GM18951 (cell line): Measurements from ENCODE around the gene TAT.
"Not testable (repeated sequence)": the region's sequence is repeated elsewhere in the genome, so short reads cannot be mapped to it uniquely, and the experiment has no call there.

Source experiments
- POLR2A ChIP-seq: IDR thresholded peaks from 4 replicates; pipeline ENCODE4 v1.6.1; 2011; ENCODE audit warnings: mild to moderate bottlenecking; ENCODE audit not compliant: insufficient read length, insufficient read depth; ENCODE audit errors: extremely low read depth
- in situ Hi-C: fragments of 300-500 bp; cut with MboI; formaldehyde crosslinking; loops from one replicate; pipeline ENCODE4 v1.12.0; 2022; ENCODE audit warnings: low sequenced_read_pairs, mixed read lengths, inconsistent platforms; ENCODE audit not compliant: unreplicated experiment

TAT gene

DNA sequence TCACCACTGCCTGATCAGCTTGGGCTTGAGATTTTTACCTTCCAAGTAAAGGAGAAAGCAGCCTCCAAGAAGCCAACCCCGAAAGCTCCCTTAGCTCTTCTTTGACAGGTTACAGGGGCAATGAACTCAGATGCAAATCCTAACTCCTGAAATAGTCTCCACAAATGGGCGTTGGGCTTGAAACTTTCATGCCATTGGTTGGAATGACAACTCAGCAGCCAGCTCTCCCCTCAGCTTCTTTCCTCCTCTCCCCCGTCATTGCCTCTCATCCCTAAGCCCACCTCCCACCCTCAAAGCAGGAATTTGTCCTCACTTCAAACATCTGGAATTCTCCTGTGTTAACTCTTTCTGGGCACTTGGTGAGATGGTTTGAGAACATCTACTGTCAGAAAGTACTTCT is at the start of gene TAT:
Gene TAT (minus strand): TSS at position 122 of the 400 bp plus-strand sequence. CDS start 677 bp downstream, outside the sequence.
- TF ChIP-seq POLR2A, result no peak
- in situ Hi-C loops, result no loop called here

DNA sequence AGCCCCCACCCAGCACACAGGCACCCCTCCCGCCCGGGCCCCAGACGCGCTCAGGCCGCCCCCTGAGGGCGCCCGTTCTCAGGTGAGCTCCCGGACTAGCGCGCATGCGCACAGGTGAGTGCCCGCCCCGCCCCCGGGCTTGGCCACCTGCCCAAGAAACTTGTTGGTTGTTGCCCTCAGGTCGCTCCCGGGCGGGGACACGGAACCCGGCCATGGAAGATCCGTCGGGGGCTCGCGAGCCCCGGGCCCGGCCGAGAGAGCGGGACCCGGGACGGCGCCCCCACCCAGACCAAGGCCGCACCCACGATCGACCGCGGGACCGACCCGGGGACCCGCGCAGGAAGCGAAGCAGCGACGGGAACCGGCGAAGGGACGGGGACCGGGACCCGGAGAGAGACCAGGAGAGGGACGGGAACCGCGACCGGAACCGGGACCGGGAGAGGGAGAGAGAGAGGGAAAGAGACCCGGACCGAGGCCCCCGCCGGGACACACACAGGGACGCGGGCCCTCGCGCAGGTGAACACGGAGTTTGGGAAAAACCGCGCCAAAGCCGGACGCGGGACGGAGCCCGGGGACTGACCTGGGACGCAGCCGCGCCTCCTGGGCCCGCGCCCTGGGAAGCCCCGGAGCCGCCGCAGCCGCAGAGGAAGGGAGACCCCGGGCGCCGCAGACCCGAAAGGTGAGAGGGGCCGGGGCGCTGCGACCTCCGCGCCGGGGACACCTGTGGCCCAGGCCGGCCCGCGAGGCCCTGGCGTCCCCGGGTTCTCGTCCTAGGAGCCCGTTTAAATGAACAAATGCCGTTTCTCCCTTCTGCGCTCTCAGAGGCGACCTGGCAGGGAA is 49.3 kb upstream of the TAT start, which contains the start of gene MARVELD3:
Gene MARVELD3 (plus strand): TSS at position 167 of the 840 bp plus-strand sequence. CDS start 46 bp downstream, at position 213.
- in situ Hi-C loops, result no loop called here
- no peak for TF ChIP-seq POLR2A

DNA sequence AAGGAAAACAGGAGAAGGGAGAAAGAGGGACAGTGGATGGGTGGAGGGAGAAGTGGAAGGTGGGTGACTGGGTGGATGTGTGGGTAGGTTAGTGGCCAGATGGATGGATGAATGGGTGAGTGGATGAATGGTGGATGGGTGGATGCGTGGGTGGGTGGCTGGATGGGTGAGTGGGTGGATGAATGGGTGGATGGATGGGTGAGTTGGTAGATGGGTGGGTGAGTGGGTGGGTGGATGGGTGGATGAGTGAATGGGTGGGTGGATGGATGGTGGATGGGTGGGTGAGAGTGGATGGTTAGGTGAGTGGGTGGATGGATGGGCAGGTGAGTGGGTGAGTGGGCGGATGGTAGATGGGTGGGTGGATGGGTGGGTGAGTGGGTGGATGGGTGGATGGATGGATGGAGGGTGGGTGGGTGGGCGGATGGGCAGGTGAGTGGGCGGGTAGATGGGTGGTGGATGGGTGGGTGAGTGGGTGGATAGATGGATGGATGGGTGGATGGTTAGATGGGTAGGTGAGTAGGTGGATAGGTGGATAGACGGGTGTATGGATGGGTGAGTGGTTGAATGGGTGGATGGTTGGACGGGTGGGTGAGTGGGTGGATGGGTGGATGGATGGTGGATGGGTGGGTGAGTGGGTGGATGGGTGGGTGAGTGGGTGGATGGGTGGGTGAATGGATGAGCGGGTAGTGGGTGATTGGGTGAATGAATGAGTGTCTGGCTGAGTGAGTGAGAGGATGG is 48.4 kb upstream of the TAT start:
- in situ Hi-C loops, result no loop called here
- no peak for TF ChIP-seq POLR2A

DNA sequence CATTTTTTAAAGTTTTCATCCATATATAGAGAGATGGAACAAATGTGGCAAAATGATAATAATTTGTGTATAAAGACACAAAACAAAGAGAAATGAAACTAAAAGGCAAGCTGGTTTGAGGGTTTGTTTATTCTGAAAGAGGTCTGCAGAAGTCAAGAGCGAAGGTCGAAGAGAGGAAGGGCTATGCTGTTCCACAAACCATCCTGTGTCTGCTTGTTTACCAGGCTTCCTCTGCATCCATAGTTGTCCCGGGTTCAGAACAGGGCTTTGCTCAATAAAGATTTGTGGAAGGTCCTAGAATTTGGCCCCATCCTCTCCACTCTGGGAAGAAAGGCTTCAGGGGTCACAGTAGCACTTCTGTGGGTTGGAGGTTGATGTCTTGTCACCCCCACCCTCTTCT is 46.7 kb upstream of the TAT start:
- in situ Hi-C loops, result loop anchor here (25.0 kb wide), 1 partner anchor 211 kb away; no protein-coding TSS in a partner anchor
- no peak for TF ChIP-seq POLR2A

DNA sequence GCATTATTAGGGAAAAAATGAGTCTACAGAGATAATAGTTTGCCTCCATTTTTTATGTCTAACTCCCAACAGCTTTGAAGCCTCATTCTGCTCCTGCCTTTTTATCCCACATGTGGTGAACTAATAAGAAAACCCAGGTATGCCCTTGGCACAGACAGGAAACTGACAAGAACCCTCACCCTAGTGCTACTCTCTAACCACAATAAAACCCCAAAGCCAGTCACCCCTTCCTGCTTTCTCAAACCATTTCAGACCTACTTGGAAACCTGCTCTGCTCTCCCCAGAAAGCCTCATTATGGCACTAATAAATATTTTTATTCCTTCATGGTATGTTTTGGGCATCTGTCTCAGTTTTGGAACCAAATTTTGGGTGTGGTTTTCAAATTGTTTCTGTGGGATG is 45.2 kb upstream of the TAT start:
- TF ChIP-seq POLR2A, result no peak
- in situ Hi-C loops, result loop anchor here (25.0 kb wide), 1 partner anchor 210 kb away; no protein-coding TSS in a partner anchor

DNA sequence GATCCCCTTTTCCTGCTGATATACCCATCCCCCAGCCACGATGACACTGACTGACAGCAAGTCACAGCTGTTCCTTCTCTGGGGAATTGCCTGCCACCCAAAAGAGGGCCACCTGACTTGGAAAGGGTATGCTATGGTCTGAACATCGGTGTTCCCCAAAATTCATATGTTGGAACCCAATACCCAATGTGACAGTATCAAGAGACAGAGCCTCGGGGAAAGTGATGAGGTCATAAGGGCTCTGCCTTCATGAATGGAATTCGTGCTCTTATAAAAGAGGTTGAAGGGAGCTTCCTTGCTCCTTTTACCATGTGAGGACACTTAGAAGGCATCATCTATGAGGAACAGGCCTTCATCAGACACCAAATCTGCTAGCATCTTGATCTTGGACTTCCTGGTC is 41.5 kb upstream of the TAT start:
- TF ChIP-seq POLR2A, result no peak
- in situ Hi-C loops, result loop anchor here (25.0 kb wide), 1 partner anchor 206 kb away; no protein-coding TSS in a partner anchor

DNA sequence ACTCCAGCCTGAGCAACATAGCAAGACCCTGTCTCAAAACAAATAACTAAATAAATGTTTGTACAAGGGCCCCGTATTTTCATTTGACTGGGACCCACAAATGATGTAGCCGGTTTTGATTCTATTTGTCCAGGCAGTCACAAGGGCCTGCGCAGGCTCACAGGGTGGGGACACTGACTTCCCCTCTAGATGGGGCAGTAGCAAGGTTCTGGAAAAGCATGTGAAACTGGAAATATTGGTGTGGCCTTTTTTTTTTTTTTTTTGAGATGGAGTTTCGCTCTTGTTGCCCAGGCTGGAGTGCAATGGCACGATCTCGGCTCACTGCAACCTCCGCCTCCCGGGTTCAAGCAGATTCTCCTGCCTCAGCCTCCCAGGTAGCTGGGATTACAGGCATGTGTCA is 38.1 kb upstream of the TAT start:
- in situ Hi-C loops, result loop anchor here (25.0 kb wide), 1 partner anchor 203 kb away; no protein-coding TSS in a partner anchor

DNA sequence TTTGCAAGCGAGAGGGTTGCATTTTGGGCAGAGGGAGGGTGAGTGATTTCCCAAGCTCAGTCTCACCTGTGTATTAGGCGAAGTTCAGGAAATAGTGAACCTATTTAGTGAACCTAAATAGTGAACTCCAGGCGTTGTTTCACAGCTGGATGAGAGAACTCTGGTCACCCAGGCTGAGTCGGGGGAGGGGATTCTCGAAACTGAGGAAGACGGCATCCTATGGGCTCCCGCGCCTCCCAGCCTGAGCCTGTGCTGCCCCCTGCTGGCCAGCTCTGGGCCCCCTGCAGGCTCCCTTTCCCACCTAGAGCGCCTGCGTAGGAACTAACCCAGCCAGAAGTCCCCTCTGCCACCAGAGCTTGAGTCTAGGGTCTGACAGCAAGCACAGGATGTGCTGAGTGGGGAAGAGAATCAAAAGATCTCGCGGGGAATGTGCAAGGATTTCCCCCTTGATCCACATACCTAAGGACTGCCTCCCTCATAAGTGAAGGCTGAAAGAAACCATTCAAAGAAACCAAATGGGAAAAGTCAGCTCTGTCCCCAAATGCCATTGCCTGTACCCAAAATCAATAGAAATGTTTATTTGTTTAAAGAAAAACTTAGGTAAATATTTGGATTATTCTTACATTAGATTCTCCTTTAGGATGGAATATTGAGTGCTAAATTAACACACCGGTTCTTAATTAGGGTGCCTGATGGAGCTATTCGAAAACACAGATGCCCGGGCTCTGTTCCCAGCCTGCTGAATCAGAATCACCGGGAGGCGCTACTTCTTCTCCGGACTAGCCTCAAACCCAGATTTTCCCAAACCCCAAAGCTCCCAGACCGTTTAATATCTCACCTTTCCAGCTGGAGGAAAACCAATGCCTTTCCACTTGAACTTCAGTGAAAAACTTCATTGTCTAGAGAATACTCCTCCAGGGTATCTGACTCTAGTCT is 34.3 kb upstream of the TAT start:
- TF ChIP-seq POLR2A, result no peak
- in situ Hi-C loops, result loop anchor here (25.0 kb wide), 1 partner anchor 199 kb away; no protein-coding TSS in a partner anchor

DNA sequence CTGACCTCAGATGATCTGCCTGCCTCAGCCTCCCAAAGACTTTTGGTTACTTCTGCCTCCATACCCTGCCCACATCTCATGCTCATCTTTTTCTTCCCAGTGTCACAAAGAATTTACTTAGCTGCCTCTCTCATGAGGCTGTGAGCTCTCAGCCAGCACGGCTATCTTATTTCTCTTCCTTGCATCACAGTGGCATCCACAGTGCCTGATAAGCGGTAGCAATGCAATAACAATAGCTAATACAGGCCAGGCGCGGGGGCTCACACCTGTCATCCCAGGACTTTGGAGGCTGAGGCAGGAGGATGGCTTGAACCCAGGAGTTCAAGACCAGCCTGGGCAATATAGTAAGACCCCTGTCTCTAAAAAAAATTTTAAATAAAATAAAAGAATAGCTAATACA is 33.6 kb upstream of the TAT start:
- in situ Hi-C loops, result loop anchor here (25.0 kb wide), 1 partner anchor 198 kb away; no protein-coding TSS in a partner anchor
- no peak for TF ChIP-seq POLR2A

DNA sequence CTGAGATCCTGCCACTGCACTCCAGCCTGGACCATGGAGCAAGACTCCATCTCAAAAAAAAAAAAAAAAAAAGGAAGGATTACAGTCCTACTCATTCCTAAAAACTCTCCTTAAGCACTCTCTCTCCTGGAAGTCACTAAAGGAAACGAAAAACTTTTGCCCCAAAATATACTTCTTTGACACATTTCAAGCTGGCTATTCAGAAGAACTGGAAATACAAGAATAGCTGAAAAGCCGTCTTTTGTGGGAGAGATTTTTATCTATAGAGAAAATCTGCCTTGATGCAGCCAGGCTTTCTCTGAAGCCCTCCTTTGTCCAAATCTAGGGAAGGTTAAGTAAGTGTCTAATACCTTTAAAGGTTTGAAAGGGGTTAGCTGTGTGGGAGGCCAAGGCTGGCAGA is 32.2 kb upstream of the TAT start:
- no peak for TF ChIP-seq POLR2A
- in situ Hi-C loops, result loop anchor here (25.0 kb wide), 1 partner anchor 197 kb away; no protein-coding TSS in a partner anchor

DNA sequence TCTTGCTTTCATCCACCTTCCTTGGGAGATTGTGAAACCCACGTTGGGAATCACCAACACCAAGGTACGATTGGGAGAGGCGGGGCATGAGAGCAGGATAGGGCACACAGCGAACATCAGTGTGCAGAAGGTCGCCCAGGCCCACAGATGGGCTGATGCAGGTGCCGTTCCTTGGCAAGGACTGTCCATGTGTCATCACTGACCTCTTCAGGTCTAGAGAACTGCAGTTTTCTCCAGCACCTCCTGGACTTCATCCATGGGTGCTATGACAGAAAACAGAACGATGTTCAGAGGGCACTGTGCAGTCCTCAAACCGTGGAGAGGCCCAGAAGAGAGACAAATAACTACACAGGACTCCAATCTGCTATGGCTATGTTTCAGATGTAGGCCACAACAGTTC is 23.9 kb upstream of the TAT start:
- in situ Hi-C loops, result loop anchor here (25.0 kb wide), 1 partner anchor 189 kb away; no protein-coding TSS in a partner anchor

DNA sequence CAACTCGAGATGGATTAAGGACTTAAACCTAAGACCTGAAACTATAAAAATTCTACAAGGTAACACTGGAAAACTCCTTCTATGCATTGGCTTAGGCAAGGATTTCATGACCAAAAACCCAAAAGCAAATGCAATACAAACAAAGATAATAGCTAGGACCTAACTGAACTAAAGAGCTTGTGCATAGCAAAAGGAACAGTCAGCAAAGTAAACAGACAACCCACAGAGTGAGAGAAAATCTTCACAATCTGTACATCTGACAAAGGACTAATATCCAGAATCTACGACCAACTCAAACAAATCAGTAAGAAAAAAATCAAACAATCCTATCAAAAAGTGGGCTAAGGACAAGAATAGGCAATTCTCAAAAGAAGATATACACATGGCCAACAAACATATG is 21.5 kb upstream of the TAT start:
- in situ Hi-C loops, result not testable (repeated sequence)

More for the DNA sequence above, 23.9 kb upstream of the TAT start:
- TF ChIP-seq POLR2A, result no peak

DNA sequence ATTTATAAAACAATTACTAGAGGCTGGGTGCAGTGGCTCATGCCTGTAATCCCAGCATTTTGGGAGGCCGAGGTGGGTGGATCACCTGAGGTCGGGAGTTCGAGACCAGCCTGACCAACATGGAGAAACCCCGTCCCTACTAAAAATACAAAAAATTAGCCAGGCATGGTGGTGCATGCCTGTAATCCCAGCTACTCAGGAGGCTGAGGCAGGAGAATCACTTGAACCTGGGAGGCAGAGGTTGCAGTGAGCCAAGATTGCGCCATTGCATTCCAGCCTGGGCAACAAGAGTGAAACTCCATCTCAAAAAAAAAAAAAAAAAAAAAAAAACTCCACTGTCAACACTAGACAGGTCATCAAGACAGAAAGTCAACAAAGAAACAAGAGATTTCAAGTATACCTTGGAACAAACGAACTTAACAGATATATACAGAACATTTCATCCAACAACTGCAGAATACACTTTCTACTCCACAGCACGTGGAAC is 18.5 kb upstream of the TAT start:
- in situ Hi-C loops, result not testable (repeated sequence)
